Activated naive CD8-positive, alpha-beta T cell (primary cell): ENCODE results near the gene KHDC4.

ENCODE experiments used
- H3K27ac Mint-ChIP-seq: one replicate; pipeline ENCODE4 v1.8.0; 2021; ENCODE audit warnings: mixed read lengths
- H3K27me3 Mint-ChIP-seq: one replicate; pipeline ENCODE4 v1.8.0; 2021; ENCODE audit warnings: mixed read lengths
- H3K36me3 Mint-ChIP-seq: one replicate; pipeline ENCODE4 v1.8.0; 2021; ENCODE audit warnings: mixed read lengths
- H3K4me1 Mint-ChIP-seq: one replicate; pipeline ENCODE4 v1.8.0; 2021; ENCODE audit warnings: low read depth, mixed read lengths
- H3K4me3 Mint-ChIP-seq: one replicate; pipeline ENCODE4 v1.8.0; 2021; ENCODE audit warnings: mild to moderate bottlenecking, mixed read lengths
- H3K9me3 Mint-ChIP-seq: one replicate; pipeline ENCODE4 v1.8.0; 2021; ENCODE audit warnings: low read depth, mixed read lengths

Gene KHDC4

DNA sequence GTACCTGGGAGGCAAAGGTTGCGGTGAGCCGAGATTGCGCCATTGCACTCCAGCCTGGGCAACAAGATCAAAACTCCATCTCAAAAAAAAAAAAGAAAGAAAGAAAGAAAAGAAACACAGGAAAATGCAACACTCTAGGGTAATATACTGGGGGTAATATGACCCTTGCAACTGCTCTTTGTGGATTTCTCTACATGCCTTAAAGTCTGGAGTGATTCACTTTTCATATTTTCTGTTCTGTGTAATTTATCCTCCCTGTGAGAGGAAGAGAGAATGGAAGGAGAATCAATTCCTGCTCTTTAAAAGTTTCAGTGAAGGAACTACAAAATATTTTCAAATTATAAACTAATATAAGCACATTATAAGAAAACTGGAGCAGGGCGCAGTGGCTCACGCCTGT, 45.7 kb downstream of the KHDC4 start:
- Mint-ChIP-seq H3K27ac (no peak overlapping the region), H3K27me3 (no peaks in the 10 kb centered on the region), H3K9me3 (no peaks in the 10 kb centered on the region), H3K4me3 (no peak overlapping the region), H3K4me1 (peaks cover 7% of the 10 kb centered on the region), H3K36me3 (peaks cover 2% of the 10 kb centered on the region)

DNA sequence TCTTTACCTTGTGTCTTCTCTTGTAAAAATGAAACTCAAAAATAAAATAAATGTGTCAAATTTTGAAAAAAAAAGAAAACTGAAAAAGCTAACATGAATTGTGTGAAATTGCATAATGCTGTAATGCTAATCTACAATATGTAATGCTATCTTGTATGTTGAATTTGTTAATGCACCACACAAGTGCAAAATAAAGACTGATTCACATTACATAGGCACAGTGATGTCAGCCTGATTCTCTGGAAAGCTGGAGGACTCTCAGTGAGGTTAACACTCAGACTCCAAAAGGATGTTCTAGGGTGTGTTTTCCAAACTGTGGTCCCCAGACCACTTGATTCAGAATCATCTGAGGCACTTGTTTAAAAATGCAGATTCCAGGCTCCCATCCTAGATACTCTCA, 49.2 kb downstream of the KHDC4 start:
- no peak overlapping the region for H3K27ac Mint-ChIP-seq
- H3K4me3 Mint-ChIP-seq = no peak overlapping the region
- H3K27me3 Mint-ChIP-seq = no peaks in the 10 kb centered on the region
- H3K9me3 Mint-ChIP-seq = no peaks in the 10 kb centered on the region
- no peaks in the 10 kb centered on the region for H3K4me1 Mint-ChIP-seq
- H3K36me3 Mint-ChIP-seq = peaks cover 2% of the 10 kb centered on the region

- Mint-ChIP-seq H3K36me3 (peaks cover 2% of the 10 kb centered on the region), H3K4me3 (no peak overlapping the region), H3K9me3 (no peaks in the 10 kb centered on the region), H3K27ac (no peak overlapping the region), H3K27me3 (no peaks in the 10 kb centered on the region), H3K4me1 (no peaks in the 10 kb centered on the region)
Measured at GRCh38 chr1:155884031-155884960, 49.9 kb downstream of the KHDC4 start.

DNA sequence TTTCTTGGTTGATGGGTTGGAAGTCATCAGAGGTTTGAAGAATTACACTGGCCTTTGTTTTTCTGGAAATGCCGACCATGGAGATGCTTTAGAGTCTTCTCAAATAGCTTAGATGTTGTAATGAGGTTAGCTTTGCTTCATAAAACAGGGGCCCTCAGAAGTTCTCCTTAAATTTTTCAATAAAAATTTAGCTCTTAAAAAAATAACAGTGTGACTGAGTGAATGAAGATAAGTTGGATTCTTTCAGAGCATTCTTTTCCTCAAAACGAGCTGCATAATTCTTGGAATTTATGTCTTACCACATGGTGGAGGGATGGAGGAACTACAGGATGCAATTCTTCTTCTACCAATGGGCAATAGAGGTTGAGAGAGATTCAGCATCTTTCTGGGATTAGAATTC, 51.4 kb downstream of the KHDC4 start:
- H3K9me3 Mint-ChIP-seq = no peaks in the 10 kb centered on the region
- H3K36me3 Mint-ChIP-seq = peaks cover under 1% of the 10 kb centered on the region
- H3K4me3 Mint-ChIP-seq = no peak overlapping the region
- no peak overlapping the region for H3K27ac Mint-ChIP-seq
- H3K27me3 Mint-ChIP-seq = no peaks in the 10 kb centered on the region
- H3K4me1 Mint-ChIP-seq = no peaks in the 10 kb centered on the region

DNA sequence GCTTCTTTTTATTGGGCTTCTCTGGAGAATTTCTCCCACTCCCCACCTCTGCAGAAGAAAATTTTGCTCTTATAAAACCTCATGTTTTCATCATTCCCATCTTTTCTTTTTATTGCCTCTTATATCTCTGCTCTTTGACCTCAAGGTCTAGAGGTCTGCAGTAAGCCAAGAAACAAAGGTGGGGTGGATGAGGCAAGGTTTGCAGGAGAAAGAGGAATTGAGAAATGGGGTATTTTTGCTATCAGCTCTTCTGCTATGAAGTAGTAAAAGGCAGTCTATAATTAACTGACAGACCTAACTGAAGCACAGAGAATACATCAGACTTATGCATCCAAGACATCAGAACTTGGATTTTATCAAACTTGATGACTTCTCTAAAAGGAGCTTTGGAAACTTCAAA, 52.0 kb downstream of the KHDC4 start:
- H3K36me3 Mint-ChIP-seq = no peaks in the 10 kb centered on the region
- no peak overlapping the region for H3K4me3 Mint-ChIP-seq
- H3K27ac Mint-ChIP-seq = no peak overlapping the region
- H3K27me3 Mint-ChIP-seq = no peaks in the 10 kb centered on the region
- no peaks in the 10 kb centered on the region for H3K4me1 Mint-ChIP-seq
- no peaks in the 10 kb centered on the region for H3K9me3 Mint-ChIP-seq

DNA sequence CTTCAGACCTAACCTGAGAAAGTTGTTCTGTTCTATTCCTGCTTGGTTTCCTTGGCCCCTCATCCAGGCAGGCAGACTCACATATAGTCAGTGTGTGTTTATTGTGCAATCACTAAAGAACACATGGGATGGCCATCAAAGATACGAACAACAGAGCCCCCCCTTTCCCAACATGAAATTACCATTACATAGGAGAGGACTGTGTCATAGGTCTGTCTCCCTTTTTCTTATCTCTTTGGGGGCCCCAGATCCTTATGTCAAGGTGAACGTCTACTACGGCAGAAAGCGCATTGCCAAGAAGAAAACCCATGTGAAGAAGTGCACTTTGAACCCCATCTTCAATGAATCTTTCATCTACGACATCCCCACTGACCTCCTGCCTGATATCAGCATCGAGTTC, 53.3 kb downstream of the KHDC4 start:
- Mint-ChIP-seq H3K27me3 (no peaks in the 10 kb centered on the region), H3K4me1 (no peaks in the 10 kb centered on the region), H3K36me3 (no peaks in the 10 kb centered on the region), H3K27ac (no peak overlapping the region), H3K9me3 (no peaks in the 10 kb centered on the region), H3K4me3 (no peak overlapping the region)

GRCh38 chr1:155880251-155880650, 54.0 kb downstream of the KHDC4 start:
- H3K4me3 Mint-ChIP-seq = no peak overlapping the region
- no peaks in the 10 kb centered on the region for H3K4me1 Mint-ChIP-seq
- H3K36me3 Mint-ChIP-seq = no peaks in the 10 kb centered on the region
- no peaks in the 10 kb centered on the region for H3K9me3 Mint-ChIP-seq
- no peak overlapping the region for H3K27ac Mint-ChIP-seq
- H3K27me3 Mint-ChIP-seq = no peaks in the 10 kb centered on the region

DNA sequence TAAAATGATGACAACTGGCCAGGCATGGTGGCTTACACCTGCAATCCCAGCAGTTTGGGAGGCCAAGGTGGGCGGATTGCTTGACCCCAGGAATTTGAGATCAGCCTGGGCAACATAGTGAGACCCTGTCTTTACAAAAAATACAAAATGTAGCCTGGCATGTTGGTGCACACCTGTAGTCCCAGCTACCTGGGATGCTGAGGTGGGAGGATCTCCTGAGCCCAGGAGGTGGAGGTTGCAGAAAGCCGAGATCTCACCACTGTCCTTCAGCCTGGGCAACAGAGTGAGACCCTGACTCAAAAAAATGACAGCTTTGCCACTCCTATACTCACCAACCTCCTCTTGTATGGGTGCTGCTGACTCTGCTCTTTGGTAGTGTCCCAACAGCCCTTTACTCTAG, 56.3 kb downstream of the KHDC4 start:
- Mint-ChIP-seq H3K36me3 (no peaks in the 10 kb centered on the region), H3K9me3 (no peaks in the 10 kb centered on the region), H3K4me3 (no peak overlapping the region), H3K4me1 (no peaks in the 10 kb centered on the region), H3K27me3 (no peaks in the 10 kb centered on the region), H3K27ac (no peak overlapping the region)

DNA sequence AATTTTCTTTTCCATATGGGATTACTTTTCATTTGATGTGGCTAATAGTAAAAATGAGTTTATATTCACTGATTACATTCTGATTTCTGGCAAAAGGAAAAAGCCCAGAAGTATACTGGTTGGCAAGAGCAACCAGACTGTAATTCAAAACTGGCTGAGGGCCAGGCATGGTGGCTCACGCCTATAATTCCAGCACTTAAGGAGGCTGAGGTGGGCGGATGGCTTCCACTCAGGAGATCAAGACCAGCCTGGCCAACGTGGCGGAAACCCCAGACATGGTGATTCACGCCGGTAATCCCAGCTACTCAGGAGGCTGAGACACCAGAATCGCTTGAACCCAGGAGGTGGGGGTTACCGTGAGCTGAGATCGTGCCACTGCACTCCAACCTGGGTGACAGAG, 60.4 kb downstream of the KHDC4 start:
- Mint-ChIP-seq H3K36me3 (peaks cover 2% of the 10 kb centered on the region), H3K4me1 (no peaks in the 10 kb centered on the region), H3K27ac (no peak overlapping the region), H3K27me3 (no peaks in the 10 kb centered on the region), H3K9me3 (no peaks in the 10 kb centered on the region), H3K4me3 (no peak overlapping the region)

DNA sequence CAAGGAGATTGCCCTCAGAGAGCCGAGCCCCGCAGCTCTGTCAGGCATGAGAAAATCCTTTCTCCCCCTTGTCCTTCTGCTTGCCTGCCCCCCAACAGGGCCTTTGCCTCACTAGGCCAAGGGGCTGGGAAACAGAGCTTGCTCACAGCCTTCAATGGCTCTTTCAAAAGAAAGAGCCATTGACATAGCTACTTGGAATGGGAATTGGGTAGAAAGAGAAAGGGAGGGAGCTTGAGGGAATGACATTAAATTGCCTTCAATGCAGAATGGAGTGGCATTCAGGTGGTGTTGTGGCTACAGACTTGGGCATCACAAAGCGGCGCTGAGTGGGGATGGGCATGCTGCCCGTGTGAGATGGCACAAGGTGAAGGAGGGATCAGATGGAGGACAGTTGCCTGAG, 61.7 kb downstream of the KHDC4 start:
- H3K4me3 Mint-ChIP-seq = no peak overlapping the region
- H3K4me1 Mint-ChIP-seq = no peaks in the 10 kb centered on the region
- peaks cover 2% of the 10 kb centered on the region for H3K36me3 Mint-ChIP-seq
- no peaks in the 10 kb centered on the region for H3K27me3 Mint-ChIP-seq
- H3K27ac Mint-ChIP-seq = no peak overlapping the region
- no peaks in the 10 kb centered on the region for H3K9me3 Mint-ChIP-seq

DNA sequence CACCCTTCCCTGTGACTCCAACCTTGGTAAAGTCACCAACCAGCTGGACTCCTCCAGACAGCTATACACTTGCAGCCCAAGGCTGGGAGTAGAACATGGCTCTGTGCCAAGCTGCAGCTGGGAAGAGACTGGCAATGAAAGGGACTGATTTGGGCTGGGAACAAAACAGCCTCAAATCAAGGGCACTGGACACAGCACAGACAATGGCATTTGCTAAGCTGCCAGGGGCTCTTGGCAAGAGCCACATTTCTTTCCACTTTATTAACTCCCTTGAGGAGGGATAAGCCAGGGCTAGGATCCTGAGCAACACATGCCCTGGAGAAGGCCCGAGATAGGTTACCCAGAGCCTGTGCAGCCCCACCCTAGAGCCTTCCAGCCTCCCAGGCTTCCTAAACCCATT, 62.8 kb downstream of the KHDC4 start:
- no peaks in the 10 kb centered on the region for H3K27me3 Mint-ChIP-seq
- H3K27ac Mint-ChIP-seq = no peak overlapping the region
- no peaks in the 10 kb centered on the region for H3K4me1 Mint-ChIP-seq
- H3K9me3 Mint-ChIP-seq = no peaks in the 10 kb centered on the region
- H3K4me3 Mint-ChIP-seq = no peak overlapping the region
- H3K36me3 Mint-ChIP-seq = peaks cover 2% of the 10 kb centered on the region

- Mint-ChIP-seq H3K27ac (no peak overlapping the region), H3K36me3 (peaks cover 2% of the 10 kb centered on the region), H3K4me1 (no peaks in the 10 kb centered on the region), H3K9me3 (no peaks in the 10 kb centered on the region), H3K27me3 (no peaks in the 10 kb centered on the region), H3K4me3 (no peak overlapping the region)
Measured at GRCh38 chr1:155867766-155868165, 66.4 kb downstream of the KHDC4 start.

DNA sequence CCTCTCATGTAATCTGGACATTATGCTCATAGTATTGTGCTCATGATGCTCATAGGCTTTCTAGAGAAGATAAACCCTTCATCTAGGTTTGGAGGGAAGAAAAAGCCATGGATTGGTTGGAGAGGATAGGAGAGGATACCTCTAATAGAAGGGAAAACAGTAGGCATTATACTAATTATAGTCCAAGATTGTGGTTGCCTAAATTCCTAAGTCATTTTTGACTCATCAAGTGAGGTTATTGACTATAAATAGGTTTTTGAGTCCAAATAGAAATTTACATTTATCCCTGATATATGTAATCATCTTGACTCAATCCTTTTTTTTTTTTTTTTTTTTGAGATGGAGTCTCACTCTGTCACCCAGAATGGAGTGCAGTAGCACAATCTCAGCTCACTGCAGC, 69.8 kb downstream of the KHDC4 start:
- Mint-ChIP-seq H3K27ac (no peak overlapping the region), H3K4me3 (no peak overlapping the region), H3K4me1 (peaks cover 8% of the 10 kb centered on the region), H3K9me3 (no peaks in the 10 kb centered on the region), H3K36me3 (no peaks in the 10 kb centered on the region), H3K27me3 (peaks cover 2% of the 10 kb centered on the region)
